Transverse colon (tissue), 4 donors: ENCODE measurements around the gene SERGEF. TPM values are rescaled to one million over a fixed set of nuclear protein-coding genes. Genes with fewer than 3 reads are reported as not detected.

Experiments
- DNase-seq: peaks from one replicate; pipeline ENCODE4 v3.0.0-alpha.2; 2019
- H3K27ac ChIP-seq, 4 donors: fragments of 200-600 bp; sonication (generic); 2 replicates each; pipeline ENCODE4 v1.5.1; 2016 to 2018; ENCODE audit warnings: inconsistent platforms in 4 of 4
- H3K27me3 ChIP-seq: fragments of 200-600 bp; sonication (generic); 2 replicates; pipeline ENCODE4 v1.5.1; 2017; ENCODE audit warnings: inconsistent platforms
- H3K36me3 ChIP-seq, 4 donors: fragments of 200-600 bp; sonication (generic); 2 replicates each; pipeline ENCODE4 v1.5.1; 2017 to 2019; ENCODE audit warnings: inconsistent platforms in 4 of 4
- H3K4me1 ChIP-seq, 4 donors: fragments of 200-600 bp; sonication (generic); 2 replicates each; pipeline ENCODE4 v1.5.1; 2017 to 2020; ENCODE audit warnings: inconsistent platforms in 4 of 4
- H3K4me3 ChIP-seq, 4 donors: fragments of 200-600 bp; sonication (generic); 1 replicate in 1 of 4; 2 replicates in 3 of 4; pipeline versions ENCODE4 v1.5.1 to v1.6.1; 2017 to 2019; ENCODE audit warnings: inconsistent platforms in 4 of 4
- H3K9me3 ChIP-seq, 2 donors: fragments of 200-600 bp; sonication (generic); 2 replicates each; pipeline ENCODE4 v1.5.1; 2017 to 2019; ENCODE audit warnings: inconsistent platforms in 2 of 2
- CTCF ChIP-seq, 5 experiments: fragments of 200-600 bp in 3 of 5; fragments of 450-650 bp in 2 of 5; sonication (generic) in 3 of 5; IDR thresholded peaks; 1 replicate in 2 of 5; 2 replicates in 3 of 5; pipeline ENCODE4 v1.5.1; 2016 to 2017; ENCODE audit warnings: antibody characterized with exemption in 5 of 5, inconsistent platforms in 3 of 5, mild to moderate bottlenecking in 2 of 5, moderate library complexity in 1 of 5
- EP300 ChIP-seq: sonication (generic); formaldehyde crosslinking; IDR thresholded peaks from one replicate; pipeline ENCODE4 v1.6.1; 2017; ENCODE audit warnings: antibody characterized with exemption, low read depth
- POLR2A ChIP-seq: fragments of 450-650 bp; IDR thresholded peaks from one replicate; pipeline ENCODE4 v1.6.1; 2016; ENCODE audit warnings: antibody characterized with exemption, mild to moderate bottlenecking, moderate library complexity
- POLR2AphosphoS5 ChIP-seq, 3 donors: sonication (generic); formaldehyde crosslinking; IDR thresholded peaks; one replicate each; pipeline ENCODE4 v1.6.1; 2016; ENCODE audit warnings: antibody characterized with exemption in 3 of 3
- WGBS, 2 donors: methylation state at CpG; one replicate each; pipeline ENCODE4 v1.1.5; 2018; ENCODE audit warnings: low coverage in 1 of 2; 5-methylcytosine and 5-hydroxymethylcytosine counted together
- in situ Hi-C, 4 donors: fragments of 200-750 bp; cut with MboI; loops; one replicate each; pipeline versions ENCODE4 v1.15.0 to v1.15.1; 2017; ENCODE audit warnings: low sequenced_read_pairs in 3 of 4, low pct_ligation_motif_present in 1 of 4, low pct_unique_long_range_greater_than_20kb in 1 of 4
- intact Hi-C: fragments of 100-400 bp; cut with DNase I; formaldehyde crosslinking; loops from one replicate; pipeline ENCODE4 v1.15.1; 2023; ENCODE audit warnings: low total_unique reads
- total RNA-seq, 4 donors: library from RNA; depleted of rRNA; stranded (reverse); fragments of >200 nt; gene quantifications; one replicate each; pipeline ENCODE4 v1.1.0, GENCODE V29; 2016

SERGEF gene
- total RNA-seq, 4 donors from 2014 or later, result 11.6 to 28.9 (median 19.1) TPM

DNA sequence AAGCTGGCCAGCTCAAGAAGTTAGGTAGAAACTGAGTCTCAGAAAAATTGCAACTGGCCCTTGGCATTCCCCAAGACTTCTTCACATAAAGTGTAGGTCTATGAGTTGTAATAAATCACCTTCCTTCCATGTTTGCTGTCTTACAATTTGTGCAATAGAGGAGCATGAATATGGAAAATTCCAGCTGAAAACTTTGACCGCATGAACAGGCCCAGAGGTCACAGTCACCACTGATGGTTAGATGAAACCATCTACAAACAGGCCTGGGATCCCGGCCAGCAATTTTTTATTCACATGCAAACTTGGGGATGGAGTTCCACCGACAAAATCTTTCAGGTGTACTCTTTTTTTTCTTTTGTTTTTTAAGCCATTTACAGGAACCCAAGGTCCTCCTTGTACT is 88.1 kb downstream of the SERGEF start:
- intact Hi-C loops, result no loop called here
- in situ Hi-C loops, result no loop called here
- Histone ChIP-seq H3K27ac (no peak overlapping the region), H3K4me1 (no peaks in the 10 kb centered on the region), H3K27me3 (no peaks in the 10 kb centered on the region), H3K36me3 (no peaks in the 10 kb centered on the region), H3K9me3 (no peaks in the 10 kb centered on the region), H3K4me3 (no peak overlapping the region)
- WGBS, 2 donors, result 91 to 98% methylated on average over 3 of the region's 3 CpGs
- no peak for DNase-seq
- TF ChIP-seq EP300, result no peak
- TF ChIP-seq POLR2A, result no peak
- no peak for TF ChIP-seq CTCF (IDR thresholded peaks at IDR 0.05)
- no peak for TF ChIP-seq POLR2AphosphoS5 (IDR thresholded peaks at IDR 0.05)

- no peaks in the 10 kb centered on the region for H3K9me3 ChIP-seq
- no peaks in the 10 kb centered on the region for H3K36me3 ChIP-seq
- no peak overlapping the region for H3K4me3 ChIP-seq
- intact Hi-C loops (loop anchor here (1.0 kb wide), 1 partner anchor 41 kb away; no protein-coding TSS in a partner anchor), in situ Hi-C loops (no loop called here)
- no peaks in the 10 kb centered on the region for H3K27me3 ChIP-seq
- WGBS, 2 donors, result 88% methylated on average over 3 of the region's 3 CpGs; no CpG with 5 or more reads in 1 of the 2 donors
- TF ChIP-seq POLR2A (no peak), EP300 (no peak), POLR2AphosphoS5 (IDR thresholded peaks at IDR 0.05) (no peak), CTCF (IDR thresholded peaks at IDR 0.05) (no peak)
- no peaks in the 10 kb centered on the region for H3K4me1 ChIP-seq
- H3K27ac ChIP-seq, result no peak overlapping the region
- no peak for DNase-seq
These were observed 89.6 kb downstream of the SERGEF start for GRCh38 chr11:17923217-17923616.

GRCh38 chr11:17922416-17922788 is 90.4 kb downstream of the SERGEF start:
- Histone ChIP-seq H3K4me1 (no peaks in the 10 kb centered on the region), H3K27ac (no peak overlapping the region), H3K4me3 (no peak overlapping the region), H3K27me3 (no peaks in the 10 kb centered on the region), H3K9me3 (no peaks in the 10 kb centered on the region), H3K36me3 (no peaks in the 10 kb centered on the region)
- 69 to 80% methylated on average over 2 of the region's 2 CpGs for WGBS, 2 donors
- in situ Hi-C loops (no loop called here), intact Hi-C loops (no loop called here)
- DNase-seq, result no peak
- TF ChIP-seq POLR2A, result no peak
- TF ChIP-seq POLR2AphosphoS5 (IDR thresholded peaks at IDR 0.05), result no peak
- TF ChIP-seq EP300, result no peak
- TF ChIP-seq CTCF (IDR thresholded peaks at IDR 0.05), result no peak

- intact Hi-C loops, result no loop called here
These were observed 91.0 kb downstream of the SERGEF start for GRCh38 chr11:17921659-17922415.

More at GRCh38 chr11:17921659-17922415, 91.0 kb downstream of the SERGEF start:
- no peak for DNase-seq
- Histone ChIP-seq H3K9me3 (no peaks in the 10 kb centered on the region), H3K36me3 (no peaks in the 10 kb centered on the region), H3K4me1 (no peaks in the 10 kb centered on the region), H3K4me3 (no peak overlapping the region), H3K27ac (no peak overlapping the region), H3K27me3 (no peaks in the 10 kb centered on the region)
- WGBS, 2 donors, result 40 to 62% methylated on average over 2 to 4 of the region's 4 CpGs
- in situ Hi-C loops, result no loop called here
- TF ChIP-seq POLR2A, result no peak
- TF ChIP-seq EP300, result no peak
- TF ChIP-seq CTCF (IDR thresholded peaks at IDR 0.05), result no peak
- no peak for TF ChIP-seq POLR2AphosphoS5 (IDR thresholded peaks at IDR 0.05)
